ENCODE measurements around the gene UBTF.

Gene UBTF

DNA sequence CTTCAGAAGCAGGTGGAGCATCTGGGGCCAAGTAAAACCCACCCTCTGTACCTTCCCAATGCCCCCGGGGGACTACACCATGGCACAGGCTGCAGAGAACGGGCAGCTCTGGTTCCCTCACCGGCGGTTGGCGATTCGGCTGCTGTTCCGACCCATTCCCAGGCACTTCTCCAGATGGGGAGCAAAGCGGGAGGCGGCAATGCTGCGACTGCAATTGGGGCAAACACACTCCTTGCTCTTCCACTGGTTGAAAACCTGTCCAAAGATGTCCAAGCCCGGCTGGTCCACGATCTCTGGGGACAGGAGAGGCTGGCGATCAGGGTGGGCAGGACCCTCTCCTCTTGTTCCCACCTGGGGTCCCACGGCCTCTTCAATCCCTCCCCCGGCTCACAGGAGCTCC, 22.4 kb downstream of the UBTF start:
- no peak for DNase-seq

DNA sequence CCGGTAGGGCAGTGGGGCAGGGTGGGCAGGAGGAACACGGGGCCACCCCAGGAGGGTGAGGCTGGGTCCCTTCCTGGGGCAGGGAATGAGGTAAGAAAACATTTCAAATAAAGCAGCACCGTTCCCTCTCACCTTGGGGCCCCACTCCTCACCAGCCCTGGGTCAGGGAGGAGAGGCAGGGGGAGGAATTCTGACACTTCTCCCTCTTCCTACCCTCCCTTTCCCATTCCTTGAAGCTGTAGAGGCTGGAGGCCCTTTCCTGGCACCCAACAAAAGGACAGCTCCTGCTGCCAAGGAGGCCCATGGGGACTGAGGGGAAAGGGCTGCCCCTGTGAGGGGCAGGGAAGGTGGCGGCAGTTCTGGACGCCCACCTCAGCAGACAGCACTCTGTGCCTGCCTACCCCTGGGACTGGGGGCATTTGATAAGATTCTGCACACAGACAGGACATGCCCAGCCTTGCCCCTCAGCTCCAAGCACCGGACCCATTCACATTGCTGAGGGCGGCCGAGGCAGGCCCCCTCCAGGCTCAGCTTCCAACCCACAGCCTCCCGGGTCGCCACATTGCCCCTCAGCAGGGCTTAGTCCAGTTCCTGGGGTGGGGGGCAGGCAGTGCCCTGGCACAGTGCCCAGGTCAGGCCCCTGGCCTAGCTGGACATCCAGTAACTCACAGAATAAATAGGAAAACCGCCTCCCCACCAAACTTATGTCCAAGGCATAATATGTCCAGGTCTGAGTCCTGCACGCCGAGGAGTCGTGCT, 26.0 kb downstream of the UBTF start:
- DNase-seq = no peak

DNA sequence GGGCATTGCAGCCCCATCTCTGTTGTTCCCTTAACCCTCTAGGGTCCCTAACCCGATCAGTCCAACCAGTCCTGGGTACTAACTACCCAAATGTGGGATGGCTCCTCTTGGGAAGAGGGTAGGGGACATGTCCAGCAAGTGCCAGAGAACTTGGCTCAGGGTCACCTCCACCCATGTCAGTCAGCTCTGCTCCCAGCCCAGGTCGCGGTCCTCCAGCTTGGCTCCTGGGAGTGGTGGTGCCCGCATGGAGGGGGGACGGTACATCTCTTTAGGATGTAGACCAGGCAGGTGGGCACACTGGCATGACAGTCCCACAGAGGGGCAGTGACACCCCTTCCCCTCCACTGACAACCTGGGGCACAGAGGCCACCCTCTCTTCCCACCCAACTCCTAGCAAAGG, 26.7 kb downstream of the UBTF start:
- no peak for DNase-seq

DNA sequence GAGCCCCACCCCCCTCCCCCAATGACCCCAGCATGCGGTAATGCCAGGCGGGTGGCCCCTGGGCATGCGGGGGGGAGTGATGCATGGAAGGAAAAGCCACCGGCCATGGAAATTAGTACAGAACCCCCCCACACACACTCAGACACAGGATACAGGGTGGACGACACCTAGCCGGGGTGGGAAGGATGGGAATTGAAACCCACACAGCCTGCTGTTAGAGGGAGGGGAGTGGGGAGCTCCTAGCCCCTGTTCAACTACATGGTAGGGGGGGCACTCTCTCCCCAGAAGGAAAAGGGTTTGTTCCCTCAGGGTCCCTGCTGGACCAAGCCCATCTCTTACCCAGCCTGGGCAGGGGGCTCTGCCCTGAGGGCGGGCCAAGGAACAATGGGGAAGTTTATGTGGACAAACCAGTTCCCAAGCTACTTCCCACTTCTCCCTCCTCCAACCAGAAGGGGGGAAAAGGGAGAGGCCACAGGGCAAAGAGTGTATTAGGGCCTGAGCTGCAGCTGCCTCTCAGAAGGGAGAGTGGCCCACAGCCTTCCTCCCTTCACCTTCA, 27.5 kb downstream of the UBTF start:
- no peak for DNase-seq

DNA sequence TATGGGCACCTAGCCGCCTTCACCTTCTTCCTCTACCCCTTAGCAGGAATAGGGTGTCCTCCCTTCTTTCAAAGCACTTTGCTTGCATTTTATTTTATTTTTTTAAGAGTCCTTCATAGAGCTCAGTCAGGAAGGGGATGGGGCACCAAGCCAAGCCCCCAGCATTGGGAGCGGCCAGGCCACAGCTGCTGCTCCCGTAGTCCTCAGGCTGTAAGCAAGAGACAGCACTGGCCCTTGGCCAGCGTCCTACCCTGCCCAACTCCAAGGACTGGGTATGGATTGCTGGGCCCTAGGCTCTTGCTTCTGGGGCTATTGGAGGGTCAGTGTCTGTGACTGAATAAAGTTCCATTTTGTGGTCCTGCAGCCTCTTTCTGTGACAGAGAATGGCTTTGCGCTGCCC, 28.1 kb downstream of the UBTF start:
- no peak for DNase-seq

DNA sequence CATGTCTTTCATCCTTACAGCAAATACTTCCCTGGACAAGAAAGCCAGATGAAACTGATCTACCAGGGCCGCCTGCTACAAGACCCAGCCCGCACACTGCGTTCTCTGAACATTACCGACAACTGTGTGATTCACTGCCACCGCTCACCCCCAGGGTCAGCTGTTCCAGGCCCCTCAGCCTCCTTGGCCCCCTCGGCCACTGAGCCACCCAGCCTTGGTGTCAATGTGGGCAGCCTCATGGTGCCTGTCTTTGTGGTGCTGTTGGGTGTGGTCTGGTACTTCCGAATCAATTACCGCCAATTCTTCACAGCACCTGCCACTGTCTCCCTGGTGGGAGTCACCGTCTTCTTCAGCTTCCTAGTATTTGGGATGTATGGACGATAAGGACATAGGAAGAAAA, 29.0 kb downstream of the UBTF start:
- DNase-seq = no peak

DNA sequence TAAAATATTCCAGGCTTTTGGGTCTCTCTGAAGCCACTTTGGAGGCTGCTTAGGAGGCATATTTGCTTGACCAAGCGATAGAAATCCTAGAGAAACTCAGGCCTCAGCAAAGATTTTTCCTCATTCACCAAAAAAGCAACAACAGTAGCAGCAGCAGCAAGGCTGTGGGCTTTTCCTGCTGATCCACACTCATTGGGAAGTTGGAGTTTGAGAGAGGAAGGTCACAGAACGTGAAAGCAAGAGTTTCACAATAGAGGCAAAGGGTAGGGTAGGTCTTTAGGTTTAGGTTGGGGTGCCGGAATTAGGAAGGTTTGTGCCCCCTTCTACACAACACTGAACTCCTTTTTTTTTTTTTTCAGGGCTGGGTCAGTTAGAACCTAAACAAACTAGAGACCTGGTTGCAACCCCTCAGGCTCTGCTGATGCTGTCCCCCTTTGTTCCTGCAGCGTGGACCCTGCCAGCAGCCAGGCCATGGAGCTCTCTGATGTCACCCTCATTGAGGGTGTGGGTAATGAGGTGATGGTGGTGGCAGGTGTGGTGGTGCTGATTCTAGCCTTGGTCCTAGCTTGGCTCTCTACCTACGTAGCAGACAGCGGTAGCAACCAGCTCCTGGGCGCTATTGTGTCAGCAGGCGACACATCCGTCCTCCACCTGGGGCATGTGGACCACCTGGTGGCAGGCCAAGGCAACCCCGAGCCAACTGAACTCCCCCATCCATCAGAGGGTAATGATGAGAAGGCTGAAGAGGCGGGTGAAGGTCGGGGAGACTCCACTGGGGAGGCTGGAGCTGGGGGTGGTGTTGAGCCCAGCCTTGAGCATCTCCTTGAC, 30.7 kb downstream of the UBTF start:
- no peak for DNase-seq

DNA sequence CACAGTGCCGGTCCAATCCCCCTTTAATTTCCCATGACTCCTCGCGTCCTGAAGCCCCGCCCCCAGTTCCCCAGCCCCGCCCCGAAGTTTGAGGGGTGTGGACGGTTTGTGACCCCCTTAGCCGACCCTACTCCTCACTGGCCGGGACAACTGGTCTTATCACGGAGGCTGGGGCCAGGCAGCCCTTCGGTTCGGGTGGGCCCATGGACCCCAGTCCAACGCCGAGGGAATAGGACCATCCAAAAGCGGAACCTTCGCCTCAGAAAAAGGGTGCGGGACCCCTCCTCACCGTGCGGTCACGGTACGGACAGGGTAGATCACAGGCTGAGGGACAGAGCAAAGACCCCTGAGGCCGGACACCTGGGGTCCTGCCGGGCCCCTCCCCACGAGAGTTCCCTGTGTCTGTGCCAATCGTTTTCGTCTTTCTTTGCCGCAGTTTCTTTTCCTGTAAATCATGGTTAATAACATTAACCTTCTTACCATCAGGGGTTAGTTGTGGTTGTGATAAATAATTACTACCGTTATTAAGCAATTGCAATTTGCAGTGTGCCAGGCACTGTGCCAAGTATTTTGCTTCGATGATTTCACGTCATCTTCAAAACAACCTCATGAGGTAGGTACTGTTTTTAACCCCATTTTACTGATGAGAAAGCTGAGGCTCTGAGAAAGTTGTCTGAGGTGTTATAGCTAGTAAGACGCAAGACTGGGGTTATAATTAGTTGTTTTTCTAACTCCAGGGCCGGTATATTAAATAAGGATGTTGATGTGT, 32.2 kb downstream of the UBTF start:
- DNase-seq = peak; percentile 60

DNA sequence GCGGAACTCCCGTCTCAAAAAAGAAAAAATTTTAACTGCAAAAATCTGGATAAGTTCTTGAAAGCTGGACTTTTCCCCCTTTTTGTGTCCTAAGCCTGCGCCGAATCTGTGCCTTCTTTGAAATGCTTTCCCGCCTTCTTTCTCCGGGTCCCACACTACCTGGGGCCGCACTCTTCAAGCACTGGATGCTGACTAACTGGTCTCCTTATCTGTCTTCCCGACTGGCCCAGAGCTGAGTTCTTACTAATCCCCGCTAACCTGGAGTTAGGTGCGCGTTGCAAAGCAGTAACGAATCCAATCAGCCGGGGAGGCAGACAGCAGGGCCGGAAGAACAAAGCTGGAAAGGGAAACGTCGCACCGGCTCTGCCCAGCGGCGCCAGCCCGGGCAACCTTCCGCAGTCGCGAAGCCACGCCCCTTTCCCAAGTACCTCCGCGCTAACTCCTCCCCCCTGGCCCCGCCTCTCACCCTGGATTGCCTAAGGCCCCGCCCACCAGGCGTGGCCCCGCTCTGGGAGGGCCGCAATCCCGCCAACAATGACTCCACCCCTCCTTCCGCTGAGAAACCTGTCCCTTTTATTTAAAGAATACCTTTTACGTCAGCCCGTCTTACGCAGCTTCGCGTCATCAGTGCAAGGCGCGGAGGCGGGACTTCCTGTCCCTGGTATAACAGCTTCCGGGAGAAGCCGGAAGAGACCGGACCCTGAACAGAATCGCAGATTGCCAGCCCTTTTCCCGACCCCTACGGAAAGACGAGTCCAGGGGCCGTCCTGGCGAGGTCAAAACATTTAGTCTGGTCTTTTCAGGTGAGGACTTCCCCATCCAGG, 33.0 kb downstream of the UBTF start, which contains the start of gene TMUB2:
Gene TMUB2 (plus strand): TSS at position 666 of the 824 bp plus-strand sequence. CDS start 737 bp downstream, outside the sequence.
- DNase-seq = peak; percentile 92

DNA sequence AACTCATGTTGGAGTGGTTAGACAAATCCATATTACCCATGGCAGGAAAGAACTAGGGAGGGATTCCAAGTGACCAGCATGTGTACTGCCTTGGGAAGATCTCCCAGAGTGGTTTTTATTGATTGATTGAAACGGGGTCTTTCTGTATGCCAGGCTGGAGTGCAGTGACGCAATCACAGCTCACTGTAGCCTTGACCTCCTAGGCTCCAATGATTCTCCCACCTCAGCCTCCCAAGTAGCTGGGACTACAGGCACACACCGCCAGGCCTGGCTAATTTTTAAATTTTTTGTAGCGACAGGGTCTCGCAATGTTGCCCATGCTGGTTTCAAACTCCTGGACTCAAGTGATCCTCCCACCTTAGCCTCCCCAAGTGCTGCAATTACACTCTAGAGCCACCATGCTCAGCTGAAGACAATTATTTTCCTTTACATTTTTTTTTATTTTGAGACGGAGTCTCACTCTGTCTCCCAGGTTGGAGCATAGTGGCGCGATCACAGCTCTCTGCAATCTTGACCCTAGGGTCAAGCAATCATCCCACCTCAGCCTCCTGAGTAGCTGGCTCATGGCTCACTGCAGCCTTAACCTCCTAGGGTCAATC, 35.2 kb downstream of the UBTF start:
- no peak for DNase-seq

DNA sequence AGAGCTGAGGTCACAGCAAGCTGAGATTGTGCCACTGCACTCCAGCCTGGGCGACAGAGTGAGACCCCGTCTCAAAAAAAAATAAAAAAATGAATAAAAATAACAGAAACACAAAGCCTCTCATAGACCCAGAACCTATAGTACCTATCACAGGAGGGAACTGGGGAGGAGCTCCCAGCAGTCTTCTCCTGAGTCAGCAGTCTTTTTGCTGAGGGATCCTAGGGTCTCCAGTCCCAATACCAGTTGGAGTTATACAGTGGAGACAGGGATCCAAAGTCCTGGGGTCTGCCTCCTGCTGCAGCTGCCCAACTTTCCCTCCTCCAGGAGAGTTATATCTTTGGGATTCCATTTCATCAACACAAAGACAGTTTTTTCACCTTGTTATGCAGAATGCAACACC, 36.5 kb downstream of the UBTF start:
- DNase-seq = no peak

DNA sequence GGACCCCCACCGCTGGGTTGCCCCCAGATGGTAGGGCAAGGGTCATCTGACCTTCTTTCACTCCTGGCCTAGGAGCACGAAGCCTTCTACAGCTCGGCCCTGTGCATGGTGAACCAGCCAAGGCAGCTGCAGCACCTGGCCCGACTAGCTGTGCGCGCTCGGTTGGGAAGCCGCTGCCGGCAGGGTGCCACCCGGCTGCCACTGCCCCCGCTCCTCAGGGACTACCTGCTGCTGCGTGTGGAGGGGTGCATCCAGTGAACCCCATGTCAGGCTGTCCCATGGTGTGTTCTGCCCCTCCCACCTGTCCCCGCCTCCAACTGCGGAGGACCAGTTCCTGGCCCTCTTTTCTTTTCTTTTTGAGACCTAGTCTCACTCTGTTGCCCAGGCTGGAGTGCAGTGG, 41.3 kb downstream of the UBTF start:
- no peak for DNase-seq

DNA sequence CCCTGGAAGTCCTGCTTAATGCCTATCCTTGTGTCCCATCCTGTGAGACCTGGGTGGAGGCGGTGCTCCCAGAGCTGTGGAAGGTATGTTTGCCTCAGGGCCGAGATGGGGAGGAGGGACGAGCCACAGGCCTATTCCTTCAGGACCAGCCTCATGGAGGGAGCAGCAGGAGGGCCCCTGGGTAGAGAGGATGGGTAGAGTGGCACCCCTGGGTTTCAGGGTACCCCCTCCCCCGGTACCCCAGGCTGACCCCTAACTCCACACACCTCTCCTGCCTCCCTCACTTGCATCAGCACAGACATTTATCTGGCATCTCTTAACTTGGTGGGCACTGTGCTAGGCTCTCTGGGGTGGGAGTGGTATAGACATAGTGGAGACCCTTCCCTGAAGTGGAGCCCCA, 41.8 kb downstream of the UBTF start:
- no peak for DNase-seq

DNA sequence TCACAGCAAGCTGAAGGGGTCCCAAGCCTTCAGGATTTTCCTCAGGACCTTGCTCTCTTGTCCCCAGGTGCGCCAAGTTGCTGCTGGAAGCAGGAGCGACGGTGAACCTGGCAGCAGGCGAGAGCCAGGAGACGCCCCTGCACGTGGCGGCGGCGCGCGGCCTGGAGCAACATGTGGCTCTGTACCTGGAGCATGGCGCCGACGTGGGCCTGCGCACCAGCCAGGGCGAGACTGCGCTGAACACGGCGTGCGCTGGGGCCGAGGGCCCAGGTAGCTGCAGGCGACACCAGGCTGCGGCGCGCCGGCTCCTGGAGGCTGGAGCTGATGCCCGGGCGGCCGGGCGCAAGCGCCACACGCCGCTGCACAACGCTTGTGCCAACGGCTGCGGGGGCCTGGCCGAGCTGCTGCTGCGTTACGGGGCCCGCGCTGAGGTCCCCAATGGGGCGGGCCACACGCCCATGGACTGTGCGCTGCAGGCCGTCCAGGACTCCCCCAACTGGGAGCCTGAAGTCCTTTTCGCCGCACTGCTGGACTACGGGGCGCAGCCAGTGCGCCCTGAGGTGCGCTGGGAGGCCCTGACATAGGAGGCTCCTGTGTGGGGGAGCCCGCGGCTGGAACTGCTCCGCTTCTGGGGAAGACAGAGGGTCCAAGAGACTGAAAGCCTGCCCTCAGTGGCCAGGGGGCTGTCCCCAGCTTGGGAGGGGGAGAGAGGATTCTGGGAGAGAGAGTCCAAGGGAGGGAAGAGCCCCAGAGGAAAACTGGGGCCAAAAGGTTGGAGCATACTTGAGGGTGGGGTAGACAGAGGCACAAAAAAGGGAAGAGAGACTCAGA, 42.6 kb downstream of the UBTF start:
- DNase-seq = no peak

DNA sequence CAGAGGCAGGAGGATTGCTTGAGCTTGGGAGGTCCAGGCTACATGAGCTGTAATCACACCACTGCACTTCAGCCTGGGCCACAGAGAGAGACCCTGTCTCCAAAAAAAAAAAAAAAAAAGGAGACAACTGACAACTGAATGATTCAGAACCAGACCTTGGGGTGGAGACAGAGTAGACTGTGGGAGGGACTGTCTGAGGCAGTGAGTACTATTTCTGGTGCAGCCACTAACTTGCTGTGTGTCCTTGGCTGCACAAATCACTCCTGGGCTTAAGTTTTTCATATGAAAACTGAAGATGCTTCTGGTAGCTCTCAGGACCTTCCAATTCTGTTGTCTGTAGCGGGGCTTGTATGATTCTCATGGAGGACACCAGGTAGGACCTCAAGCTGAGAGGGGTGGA, 43.2 kb downstream of the UBTF start:
- no peak for DNase-seq

DNA sequence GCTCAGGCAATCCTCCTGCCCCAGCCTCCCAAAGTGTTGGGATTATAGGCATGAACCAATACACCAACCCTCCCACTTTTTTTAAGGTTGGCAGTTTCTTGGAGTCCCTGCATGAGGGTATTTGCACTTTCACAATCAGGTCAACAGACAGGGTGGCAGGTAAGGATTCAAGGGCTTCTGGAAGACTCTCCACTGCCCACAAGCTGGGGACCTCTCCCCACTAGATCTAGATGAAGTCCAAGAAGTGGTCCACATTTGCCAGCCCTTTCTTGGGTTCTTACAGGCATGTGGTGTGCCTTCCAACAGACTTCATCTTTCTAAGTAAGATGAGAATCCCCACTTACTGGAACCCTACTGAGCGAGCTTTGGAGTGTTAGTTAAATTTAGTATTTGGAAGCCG, 45.0 kb downstream of the UBTF start:
- no peak for DNase-seq

DNA sequence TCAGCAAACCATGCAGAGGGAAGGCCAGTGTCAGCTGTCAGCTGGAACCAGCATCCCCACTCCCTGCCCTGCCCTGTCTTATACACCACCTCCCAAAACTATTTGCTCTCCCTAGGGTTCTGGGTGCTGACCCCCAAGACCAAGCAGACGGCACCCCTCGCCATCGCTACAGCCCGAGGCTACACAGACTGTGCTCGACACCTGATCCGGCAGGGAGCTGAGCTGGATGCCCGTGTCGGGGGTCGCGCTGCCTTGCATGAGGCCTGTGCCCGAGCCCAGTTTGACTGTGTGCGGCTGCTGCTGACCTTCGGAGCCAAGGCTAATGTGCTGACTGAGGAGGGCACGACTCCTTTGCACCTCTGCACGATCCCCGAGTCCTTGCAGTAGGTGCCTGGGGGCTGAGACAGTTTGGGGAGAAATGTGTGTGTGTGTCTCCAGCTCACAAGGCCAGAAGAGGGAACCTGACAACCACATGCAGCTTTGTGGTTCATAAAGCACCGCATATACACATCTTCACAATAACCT, 47.5 kb downstream of the UBTF start:
- no peak for DNase-seq

DNA sequence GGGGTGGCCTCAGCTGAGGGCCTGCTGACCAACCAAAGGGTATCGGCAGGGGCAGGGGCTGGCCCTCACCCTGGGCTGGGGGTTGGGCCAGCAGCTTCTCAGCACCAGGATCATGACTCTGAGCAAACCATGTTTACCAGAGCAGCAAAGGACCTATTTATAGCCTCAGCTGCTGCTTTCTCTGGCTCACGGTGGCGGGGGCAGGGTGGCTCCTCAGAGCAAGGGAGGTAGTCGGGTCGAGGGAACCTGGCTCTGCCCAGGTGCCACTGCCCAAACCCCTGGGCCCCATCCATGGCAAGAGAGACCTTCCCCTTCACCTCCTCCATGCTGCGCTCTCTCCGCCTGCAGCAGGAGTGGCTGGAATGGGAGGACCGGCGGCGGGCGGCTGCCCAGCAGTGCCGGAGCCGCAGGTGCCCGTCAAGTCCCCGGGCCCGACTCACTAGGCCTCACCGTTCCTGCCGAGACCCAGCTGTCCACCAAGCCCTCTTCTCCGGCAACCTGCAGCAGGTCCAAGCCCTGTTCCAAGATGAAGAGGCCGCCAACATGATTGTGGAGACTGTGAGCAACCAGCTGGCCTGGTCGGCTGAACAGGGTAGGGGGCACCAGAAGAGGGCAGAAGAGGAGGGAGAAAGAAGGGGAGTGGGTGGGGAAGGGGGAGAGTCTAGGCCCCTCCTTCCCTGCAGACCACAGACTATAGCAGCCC, 48.8 kb downstream of the UBTF start, which contains the start of gene ASB16:
Gene ASB16 (plus strand): TSS at position 206 of the 703 bp plus-strand sequence. CDS start 86 bp downstream, at position 292.
- DNase-seq = no peak

DNA sequence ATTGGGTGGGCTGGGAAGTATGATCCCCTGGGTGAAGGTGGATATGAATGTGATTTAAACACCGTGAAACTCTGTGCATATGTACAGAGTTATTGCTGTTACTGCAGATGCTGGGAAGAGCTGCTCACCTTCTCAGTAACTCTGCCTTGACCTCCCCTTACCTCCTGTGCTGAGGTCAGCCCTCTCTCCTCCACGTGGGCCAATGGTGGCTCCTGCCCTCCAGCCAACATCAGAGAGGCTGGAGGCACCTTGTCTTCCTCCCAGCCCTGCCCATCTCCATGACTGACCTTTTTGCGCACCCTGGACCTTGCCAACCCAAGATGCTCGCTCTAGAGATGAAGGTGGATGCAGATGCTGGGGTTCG, 49.4 kb downstream of the UBTF start:
- DNase-seq = no peak
